SK-N-MC (cell line): ENCODE measurements around the gene PXN.
A peak's percentile ranks its signal among the peaks of the same experiment; 100 is the strongest.

ENCODE experiments used
- DNase-seq: peaks from one replicate; pipeline ENCODE4 v3.0.0-alpha.2; 2011; ENCODE audit warnings: low read depth, low spot score
- H3K27ac ChIP-seq: fragments of 200-600 bp; sonication (generic); 2 replicates; pipeline ENCODE4 v1.5.1; 2016; ENCODE audit warnings: mixed run types
- H3K36me3 ChIP-seq: fragments of 200-600 bp; sonication (generic); 2 replicates; pipeline ENCODE4 v1.6.1; 2017; ENCODE audit warnings: antibody characterized with exemption, low read length, mixed read lengths; ENCODE audit not compliant: insufficient read depth
- H3K4me3 ChIP-seq: fragments of 200-600 bp; sonication (generic); 2 replicates; pipeline ENCODE4 v1.5.1; 2016
- H3K9ac ChIP-seq: fragments of 200-600 bp; sonication (generic); 2 replicates; pipeline ENCODE4 v1.8.0; 2017; ENCODE audit warnings: mixed run types, mixed read lengths; ENCODE audit not compliant: insufficient read length
- H3K9me3 ChIP-seq: fragments of 200-600 bp; sonication (generic); 2 replicates; pipeline ENCODE4 v1.6.1; 2017; ENCODE audit warnings: low read depth, mild to moderate bottlenecking, antibody characterized with exemption, low read length, moderate library complexity, mixed read lengths
- EZH2 ChIP-seq: fragments of 200-600 bp; sonication (generic); IDR thresholded peaks from one replicate; pipeline ENCODE4 v1.6.1; 2017; ENCODE audit warnings: antibody characterized with exemption
- FOXP2 ChIP-seq: optimal IDR thresholded peaks from 2 replicates; pipeline ENCODE3; 2011; ENCODE audit warnings: mild to moderate bottlenecking, moderate library complexity; ENCODE audit not compliant: insufficient read depth; ENCODE audit errors: extremely low read length, control extremely low read depth
- POLR2AphosphoS5 ChIP-seq: IDR thresholded peaks from 2 replicates; pipeline ENCODE4 v1.6.1; 2012; ENCODE audit warnings: mild to moderate bottlenecking, low read depth, low read length, borderline replicate concordance

The PXN gene

DNA sequence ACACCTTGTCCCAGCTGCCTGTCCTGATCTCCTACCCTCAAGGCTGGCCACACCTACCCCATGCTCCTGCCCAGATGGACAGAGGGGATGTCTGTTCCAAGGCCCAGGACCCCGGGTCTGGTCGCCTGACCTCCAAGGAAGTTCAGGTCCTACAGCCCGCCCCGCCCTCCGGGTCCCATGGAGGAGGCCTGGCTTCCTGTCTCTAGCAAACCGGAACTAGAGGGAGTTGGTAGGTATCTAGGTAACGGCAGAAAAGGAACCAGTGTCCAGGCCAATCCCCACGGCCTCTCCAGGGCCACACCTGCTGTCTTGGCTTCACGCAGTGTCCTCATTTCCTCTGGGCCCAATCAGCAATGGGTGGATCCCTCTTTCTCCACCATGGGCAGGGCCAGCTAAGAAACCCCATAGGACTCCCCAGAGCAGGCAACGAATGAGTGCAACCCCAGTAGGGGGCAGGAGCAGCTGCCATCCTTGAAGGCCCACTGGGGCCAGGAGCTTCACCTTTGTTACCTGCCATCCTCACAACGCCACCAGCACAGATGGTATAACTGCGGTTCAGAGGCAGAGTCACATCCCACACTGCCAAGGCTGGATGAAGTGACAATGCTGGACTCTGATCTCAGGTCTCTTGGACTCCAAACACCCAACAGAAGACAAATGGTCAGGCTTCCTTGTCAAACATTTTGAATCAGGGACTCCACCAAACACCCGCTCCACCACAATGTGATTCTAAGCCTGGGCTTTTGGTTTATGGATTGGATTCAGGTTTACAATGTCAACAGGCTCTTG lies 39.5 kb downstream of the PXN start:
- no peak for DNase-seq
- Histone ChIP-seq H3K27ac (peak overlapping the region; percentile 82; the same call in 1 of the 2 replicates), H3K9ac (no peak overlapping the region), H3K9me3 (no peaks in the 10 kb centered on the region), H3K36me3 (peaks cover 17% of the 10 kb centered on the region; the same call in 1 of the 2 replicates), H3K4me3 (peak overlapping the region; percentile 78; the same call in 1 of the 2 replicates)
- TF ChIP-seq POLR2AphosphoS5 (no peak), FOXP2 (no peak), EZH2 (no peak)

DNA sequence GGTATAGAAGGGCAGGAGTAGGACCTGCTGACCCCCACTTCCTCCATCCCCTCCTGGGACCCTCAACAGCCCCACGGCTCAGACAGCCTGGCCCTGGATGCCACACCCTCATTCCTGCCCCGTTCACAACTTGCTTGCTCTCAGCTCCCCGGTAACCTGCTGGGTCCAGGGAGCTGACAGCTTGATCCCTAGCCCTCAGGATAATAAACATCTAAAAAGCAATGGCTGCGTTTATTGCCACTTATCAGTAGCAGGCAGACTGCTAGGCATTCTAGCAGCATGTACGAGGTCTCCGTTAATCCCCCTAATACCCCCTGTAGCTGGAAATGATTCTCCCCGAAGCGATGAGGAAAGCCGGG lies 40.4 kb downstream of the PXN start:
- Histone ChIP-seq H3K4me3 (peak overlapping the region; percentile 78), H3K9me3 (no peaks in the 10 kb centered on the region), H3K9ac (peak overlapping the region; percentile 24), H3K27ac (peak overlapping the region; percentile 82), H3K36me3 (peaks cover 17% of the 10 kb centered on the region; the same call in 1 of the 2 replicates)
- no peak for TF ChIP-seq POLR2AphosphoS5
- no peak for TF ChIP-seq FOXP2
- no peak for TF ChIP-seq EZH2
- no peak for DNase-seq

DNA sequence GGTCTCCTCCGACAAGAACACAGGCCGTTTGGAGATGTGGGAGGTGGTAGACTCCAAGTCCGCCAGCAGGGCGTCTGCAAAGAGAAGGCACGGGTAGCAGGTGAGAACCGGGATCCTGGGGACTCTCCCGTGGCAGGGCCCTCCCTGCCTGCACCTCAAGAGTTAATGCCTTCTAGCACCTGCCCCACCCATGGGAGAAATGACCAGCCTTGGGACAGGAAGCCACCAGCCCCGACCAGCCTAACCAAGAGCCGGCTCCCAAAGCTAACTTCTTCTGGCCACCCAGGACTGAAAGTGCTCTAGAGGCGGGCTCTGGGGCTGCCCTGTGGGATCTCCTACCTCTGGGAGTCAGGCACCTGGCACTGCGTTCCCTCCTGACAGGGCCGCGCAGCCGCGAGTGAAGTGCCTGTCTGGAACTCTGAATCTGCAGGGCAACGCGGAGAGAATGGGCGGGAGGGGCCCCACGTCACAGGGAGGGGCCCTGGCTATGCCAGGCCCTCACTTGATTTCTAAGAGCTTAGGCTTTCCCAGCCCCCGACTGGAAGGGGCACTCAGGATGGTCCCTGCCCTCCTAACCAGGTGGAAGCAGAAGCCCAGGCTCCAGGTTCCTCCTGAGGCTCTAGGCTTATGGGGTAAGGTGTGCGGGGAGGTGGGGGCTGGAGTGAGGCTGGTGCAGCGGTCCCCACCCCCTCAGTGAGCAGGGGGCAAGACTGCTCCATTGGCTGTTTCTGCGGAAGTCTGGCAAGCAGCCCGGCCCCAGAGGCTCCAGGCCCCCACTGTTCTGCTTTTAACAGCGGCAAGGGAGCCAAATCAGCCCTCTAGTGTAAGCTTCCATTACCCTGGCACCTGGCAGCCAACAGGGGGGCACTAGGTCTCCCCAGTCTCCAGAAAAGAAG lies 41.0 kb downstream of the PXN start:
- peak overlapping the region; percentile 82 for H3K27ac ChIP-seq
- TF ChIP-seq POLR2AphosphoS5 (0 out of 2 replicates have a peak, but pooled peaks have one; percentile 33), FOXP2 (no peak)
- DNase-seq: no peak
- H3K36me3 ChIP-seq: peaks cover 17% of the 10 kb centered on the region; the same call in 1 of the 2 replicates
- no peaks in the 10 kb centered on the region for H3K9me3 ChIP-seq
- H3K9ac ChIP-seq: peak overlapping the region; percentile 24
- H3K4me3 ChIP-seq: peak overlapping the region; percentile 78

DNA sequence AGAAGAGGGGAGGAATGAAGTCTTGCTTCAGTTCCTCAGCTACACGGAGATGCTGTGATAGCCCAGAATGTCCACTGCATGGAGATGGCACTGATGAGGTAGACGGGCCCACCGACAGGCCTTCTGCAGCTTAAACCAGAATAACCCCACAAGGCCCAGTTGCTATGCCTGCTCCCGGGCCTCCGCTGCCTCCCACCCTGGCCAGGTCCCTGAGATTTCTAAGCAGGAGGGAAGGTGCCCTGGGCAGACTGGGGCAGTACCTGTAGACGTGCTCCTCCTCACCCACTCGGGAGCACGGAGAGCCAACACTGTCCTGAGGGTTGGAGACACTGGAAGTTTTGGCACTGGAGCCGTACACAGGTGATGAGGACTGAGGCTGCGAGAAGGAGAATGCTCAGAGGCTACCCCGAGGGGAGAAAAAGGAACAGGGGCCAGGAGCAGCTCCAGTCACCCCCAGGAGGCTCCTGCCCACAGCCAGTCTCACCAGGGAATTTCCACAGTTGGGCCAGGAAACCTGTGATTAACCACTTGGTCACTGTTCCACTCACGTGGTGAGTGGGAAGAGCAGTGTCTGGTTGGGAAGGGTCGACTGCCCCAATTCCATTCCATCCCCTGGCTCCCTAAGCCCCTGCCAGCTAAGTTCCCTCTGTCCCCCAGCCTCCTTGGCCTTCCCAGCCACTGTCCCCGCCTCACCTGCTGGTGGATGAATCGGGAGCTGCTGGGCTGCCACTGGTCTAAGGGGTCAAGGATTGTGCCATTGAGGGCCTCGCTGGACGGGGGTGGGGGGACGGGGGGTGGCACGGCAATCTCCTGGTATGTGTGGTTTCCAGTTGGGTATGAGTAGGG lies 41.8 kb downstream of the PXN start:
- DNase-seq: no peak
- no peaks in the 10 kb centered on the region for H3K9me3 ChIP-seq
- no peak overlapping the region for H3K9ac ChIP-seq
- H3K36me3 ChIP-seq: peaks cover 17% of the 10 kb centered on the region; the same call in 1 of the 2 replicates
- H3K27ac ChIP-seq: no peak overlapping the region
- TF ChIP-seq POLR2AphosphoS5 (no peak), EZH2 (no peak), FOXP2 (no peak)
- H3K4me3 ChIP-seq: no peak overlapping the region; the same call in 1 of the 2 replicates

DNA sequence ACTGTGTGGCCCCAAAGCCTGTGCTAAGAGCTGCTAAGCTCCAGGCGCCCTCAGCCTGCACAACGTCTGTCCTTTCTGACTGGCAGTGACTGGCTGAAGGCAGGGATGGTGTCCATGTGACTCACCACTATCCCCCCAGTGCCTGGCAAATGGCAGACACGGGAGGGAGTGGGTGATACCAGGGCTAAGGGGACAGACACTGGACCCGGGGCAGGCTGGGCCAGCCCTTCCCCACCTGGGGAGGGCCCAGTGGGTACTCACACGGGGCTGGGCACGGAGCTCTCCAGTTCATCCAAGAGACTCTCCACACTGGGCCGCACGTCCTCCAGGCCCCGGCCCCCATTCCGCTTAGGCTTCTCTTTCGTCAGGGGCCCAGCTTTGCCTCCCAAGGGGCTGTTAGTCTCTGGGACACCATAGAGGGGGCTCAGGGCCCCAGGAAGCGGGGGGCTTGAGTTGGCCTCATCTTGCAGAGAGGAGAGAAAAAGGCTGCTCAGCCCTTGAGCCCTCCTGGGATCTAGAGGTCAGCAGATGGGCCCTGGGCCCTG lies 43.2 kb downstream of the PXN start:
- H3K36me3 ChIP-seq: peaks cover 17% of the 10 kb centered on the region; the same call in 1 of the 2 replicates
- H3K4me3 ChIP-seq: no peak overlapping the region
- H3K9ac ChIP-seq: no peak overlapping the region
- no peak for DNase-seq
- no peak overlapping the region for H3K27ac ChIP-seq
- H3K9me3 ChIP-seq: no peaks in the 10 kb centered on the region
- no peak for TF ChIP-seq EZH2
- TF ChIP-seq FOXP2: no peak
- TF ChIP-seq POLR2AphosphoS5: no peak

DNA sequence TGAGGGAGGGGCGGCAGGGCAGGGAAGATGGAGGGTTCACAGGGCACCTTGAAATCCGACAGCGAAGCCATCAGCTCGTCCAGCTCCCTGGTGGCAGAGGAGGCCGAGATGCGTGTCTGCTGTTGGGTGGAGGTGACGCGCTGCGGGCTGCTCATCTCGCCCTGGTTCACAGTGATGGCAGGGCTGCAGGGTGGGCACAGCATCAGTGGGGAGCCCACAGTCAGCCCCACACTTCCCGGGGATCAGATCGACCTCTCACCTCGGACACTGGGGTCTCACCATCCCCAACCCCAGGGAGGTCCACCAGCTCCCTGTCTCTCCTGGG lies 44.0 kb downstream of the PXN start:
- Histone ChIP-seq H3K4me3 (no peak overlapping the region), H3K27ac (no peak overlapping the region), H3K36me3 (peaks cover 17% of the 10 kb centered on the region; the same call in 1 of the 2 replicates), H3K9me3 (no peaks in the 10 kb centered on the region), H3K9ac (no peak overlapping the region)
- no peak for TF ChIP-seq POLR2AphosphoS5
- TF ChIP-seq FOXP2: no peak
- TF ChIP-seq EZH2: no peak
- DNase-seq: no peak

DNA sequence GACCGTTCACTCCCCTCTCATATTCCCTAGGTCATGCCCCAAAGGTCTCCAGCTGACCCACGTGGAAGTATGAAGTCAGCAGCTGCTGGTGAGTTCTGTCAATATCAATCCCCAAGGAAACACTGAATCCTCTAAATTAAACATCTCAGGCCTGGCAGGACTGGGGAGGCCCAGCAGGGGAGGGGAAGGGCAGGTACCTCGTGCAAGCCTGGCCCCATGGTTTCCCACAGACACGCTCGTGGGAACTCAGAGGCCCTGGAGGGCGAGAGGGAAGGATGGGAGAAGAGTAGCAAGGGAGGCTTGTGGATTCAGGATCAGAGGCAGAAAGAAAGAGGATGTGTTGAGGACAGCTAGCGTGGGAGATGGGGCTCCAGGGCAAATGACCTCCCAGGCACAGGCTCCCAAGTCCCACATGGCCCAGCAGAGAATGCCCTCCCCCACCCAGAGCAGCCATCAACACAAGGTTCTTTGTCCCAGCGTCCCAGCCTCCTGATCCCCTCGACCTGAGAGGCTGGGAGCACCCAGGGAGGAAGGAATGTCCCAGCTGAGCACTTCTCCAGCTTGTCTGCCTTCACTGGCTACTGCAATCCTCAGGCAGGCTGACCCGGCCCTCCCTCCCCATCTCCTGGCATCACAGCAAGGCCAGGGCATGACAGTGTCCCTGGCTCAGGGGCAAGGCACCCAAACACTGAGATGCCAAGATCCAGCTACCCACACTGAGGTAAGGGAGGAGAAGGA lies 44.5 kb downstream of the PXN start:
- TF ChIP-seq EZH2 (no peak), FOXP2 (no peak)
- H3K27ac ChIP-seq: 0 out of 2 replicates have a peak overlapping the region, but pooled peaks have one; percentile 6
- no peaks in the 10 kb centered on the region for H3K9me3 ChIP-seq
- no peak overlapping the region for H3K9ac ChIP-seq
- no peak overlapping the region for H3K4me3 ChIP-seq
- H3K36me3 ChIP-seq: peaks cover 17% of the 10 kb centered on the region; the same call in 1 of the 2 replicates
- DNase-seq: no peak
